Measurements from ENCODE around the gene ARHGEF16.

The ARHGEF16 gene

DNA sequence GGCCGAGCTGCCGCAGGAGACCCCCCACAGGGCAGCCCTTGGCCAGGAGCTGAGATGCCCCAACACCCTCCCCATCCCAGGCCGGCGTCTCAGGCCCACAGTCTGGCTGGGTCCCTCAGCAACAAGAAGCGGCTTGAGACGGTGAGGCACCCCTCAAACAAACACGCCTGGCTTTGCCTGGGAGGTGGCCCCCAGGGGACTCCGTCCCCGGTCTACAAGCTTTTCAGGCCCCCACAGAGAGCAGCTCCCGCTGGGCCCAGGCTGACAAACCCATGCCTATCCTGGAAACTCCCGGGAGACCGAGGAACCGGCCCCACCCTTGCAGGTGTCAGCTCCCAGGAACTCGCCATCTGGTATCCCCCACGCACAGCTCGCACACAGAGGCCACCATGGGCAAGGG lies 67.0 kb downstream of the ARHGEF16 start:
- FAIRE-seq: no peak

DNA sequence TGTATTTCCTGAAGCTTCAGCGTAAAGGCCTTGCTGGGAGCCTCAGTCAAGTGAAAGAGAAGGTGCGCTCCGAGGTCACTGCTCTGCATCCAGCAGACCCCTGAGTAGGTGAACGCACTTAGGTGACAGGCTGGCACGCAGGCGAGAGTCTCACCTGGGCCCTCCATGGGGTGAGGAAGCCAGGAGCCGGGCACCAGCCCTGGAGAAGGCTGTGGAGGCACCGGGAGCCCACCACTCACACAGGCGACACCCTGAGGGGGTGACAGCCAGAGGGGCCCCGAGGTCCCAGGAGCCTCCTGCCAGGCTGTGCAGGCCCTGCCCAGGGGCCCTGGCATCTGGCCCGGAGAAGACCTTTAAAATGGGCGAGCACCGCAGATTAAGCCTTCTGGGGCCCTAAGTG lies 67.6 kb downstream of the ARHGEF16 start:
- FAIRE-seq: no peak

DNA sequence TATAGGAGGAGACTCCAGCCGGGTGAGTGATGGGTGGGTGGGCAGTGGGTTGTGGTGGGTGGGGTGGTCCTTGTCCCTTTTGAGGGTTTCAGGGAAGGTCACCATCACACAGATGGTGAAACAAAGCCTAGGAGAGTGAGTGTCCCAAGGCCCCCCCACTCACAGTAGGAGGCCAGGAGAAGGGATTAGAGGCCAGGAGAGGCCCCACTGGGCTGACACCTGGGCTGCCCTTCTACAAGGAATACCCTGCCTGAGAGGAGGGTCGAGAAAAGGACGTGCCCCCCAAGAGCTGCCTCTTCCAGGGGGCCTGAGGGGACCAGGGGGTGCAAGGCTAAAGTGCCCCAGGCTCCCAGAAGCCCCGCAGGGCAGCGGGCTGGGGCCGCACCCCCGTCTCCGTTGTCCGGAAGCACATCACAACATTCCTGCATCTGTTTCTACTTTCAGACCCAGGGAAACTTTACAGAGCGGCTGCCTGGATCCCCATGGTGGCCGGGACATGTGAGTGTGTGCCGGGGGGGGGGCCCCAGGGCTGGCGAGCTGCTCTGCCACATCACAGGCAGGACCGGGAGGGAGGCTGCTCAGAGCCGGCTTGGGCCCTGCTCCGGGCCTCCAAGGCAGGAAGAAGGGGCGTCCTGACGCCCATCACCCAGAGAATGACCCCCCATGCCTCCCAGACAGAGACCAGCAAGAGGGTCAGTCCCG lies 68.2 kb downstream of the ARHGEF16 start:
- FAIRE-seq: no peak

DNA sequence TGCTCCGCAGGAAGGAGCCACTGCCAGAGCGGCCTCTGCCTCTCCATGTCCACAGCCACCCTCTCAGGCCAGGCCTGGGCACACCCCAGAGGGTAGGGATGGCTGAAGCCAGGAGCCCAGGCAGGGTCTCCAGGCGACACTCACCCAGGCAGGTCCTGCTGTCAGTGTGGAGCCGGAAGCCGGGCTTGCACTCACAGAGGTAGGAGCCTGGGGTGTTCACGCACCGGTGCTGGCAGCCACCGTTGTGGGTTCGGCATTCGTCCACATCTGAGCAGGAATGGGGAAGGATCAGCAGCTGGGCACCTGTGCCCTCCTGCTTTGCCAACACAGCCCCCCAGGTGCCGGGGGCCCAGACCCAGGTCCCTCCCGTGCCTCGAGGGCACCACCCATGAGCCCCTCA lies 69.5 kb downstream of the ARHGEF16 start:
- FAIRE-seq: no peak

DNA sequence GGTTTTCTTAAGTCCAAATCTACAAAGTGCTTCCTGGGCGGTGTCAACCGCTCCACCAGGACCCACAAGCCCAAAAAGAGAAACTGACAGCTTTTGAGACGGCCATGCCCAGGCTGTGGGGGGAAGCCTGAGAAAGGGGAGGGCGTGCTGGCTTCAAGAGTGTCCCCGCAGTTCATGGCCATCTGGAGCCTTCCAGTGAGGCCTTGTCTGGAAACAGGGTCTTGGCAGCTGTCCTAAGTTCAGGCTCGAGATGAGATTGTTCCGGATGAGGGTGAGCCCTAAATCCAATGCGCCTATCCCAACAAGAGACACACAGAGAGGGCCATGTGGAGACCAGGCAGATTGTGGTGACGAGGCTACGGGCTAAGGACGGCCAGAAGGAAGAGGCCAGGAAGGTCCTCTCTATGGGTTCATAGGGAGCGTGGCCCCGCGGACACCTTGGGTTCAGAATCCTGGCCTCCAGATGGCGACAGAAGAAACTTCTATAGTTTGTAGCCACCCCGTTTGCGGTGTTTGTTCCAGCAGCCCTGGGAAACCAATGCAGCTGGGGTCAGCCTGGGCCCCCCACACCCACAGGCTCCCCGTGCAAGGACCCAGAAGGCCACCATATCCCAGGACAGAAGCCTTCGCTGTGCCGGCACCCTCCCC lies 70.2 kb downstream of the ARHGEF16 start:
- FAIRE-seq: no peak

DNA sequence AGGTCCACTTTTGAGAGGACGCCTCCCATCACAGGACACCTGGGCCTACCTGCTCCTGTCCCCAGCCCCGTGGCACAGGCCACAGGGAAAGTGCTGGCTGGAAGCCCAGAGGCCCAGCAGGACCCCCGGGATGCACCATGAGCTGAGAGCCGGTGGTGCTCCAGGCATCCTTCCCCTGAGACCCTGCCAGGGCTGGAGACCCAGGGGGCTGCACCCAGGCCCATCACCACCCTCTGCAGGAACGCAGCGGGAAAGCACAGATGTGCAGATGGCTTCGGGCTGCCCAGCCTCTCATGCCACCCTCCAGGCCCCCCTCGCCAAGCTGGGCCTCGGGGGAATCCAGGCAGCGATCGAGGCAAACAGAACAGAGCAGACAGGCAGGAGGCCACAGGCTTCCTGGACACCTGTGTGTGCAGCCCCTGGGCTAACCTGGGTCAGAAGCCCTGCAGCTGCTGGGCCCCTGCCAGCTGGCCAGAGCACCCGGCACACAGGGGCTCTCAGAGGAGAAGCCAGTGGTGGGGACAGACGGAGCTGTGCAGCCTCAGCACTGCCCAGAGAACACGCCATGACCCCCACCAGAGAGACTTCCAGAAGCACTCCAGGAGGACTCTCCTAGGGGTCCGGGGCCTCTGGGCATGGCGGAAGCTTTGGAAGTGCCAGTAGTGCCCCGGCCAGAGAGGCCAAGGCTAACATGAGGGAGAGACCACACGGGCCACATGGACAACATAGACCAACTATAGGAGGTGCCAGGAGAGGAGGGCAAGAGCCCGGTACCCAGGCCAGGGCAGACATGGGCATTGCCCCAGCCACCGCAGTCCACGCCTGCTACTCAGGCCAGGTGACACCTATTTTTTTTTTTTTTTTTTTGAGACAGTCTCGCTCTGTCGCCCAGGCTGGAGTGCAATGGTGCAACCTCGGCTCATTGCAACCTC lies 71.4 kb downstream of the ARHGEF16 start:
- FAIRE-seq: no peak

DNA sequence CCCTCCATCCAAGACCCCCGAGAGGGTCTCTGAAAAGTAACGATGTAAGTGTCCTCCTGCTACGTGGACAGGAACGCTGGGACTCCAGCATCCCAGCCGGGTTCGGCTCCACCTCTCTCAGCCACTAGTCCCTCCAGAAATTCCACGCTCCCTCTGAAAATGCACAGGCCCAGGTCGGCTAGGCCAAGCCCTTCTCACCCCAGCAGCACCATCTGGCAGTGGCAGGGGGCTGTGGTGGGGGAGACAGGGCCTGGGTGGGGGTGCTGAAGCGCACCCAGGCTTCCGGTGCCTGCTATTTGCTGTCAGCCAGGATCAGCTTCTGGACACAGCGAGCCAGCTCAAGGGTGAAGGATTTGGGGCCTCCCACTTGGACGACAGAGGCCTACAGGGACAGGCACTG lies 73.3 kb downstream of the ARHGEF16 start:
- FAIRE-seq: no peak

DNA sequence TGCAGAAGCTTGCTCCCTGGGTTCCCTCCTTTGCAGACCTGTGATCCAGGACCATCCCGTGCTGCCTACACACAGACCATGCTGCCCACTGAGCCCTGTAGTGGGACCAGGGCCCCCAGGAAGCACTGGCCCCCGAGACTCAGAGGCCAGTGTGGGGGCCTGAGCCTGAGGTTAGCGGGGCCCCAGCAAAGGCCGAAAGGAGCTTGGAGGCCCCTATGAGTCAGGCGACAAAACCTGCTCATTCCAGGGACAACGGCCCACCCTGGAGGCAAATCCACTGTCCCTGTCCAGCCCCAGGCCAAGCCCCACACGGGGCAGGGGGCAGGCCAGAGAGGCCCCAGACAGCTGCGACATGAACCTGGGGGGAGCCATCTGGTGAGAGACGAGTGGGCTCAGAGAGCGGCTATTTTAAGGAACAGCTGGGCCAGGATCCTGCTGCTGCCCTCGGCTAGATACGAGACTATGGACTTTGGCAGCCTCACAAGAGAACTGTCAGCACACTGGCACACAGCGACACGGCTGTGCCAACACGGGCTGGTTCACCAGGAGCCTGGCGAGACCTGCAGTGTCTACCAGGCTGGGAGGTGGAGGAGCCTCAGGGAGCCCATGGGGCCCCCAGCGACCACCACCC lies 74.7 kb downstream of the ARHGEF16 start:
- no peak for FAIRE-seq

DNA sequence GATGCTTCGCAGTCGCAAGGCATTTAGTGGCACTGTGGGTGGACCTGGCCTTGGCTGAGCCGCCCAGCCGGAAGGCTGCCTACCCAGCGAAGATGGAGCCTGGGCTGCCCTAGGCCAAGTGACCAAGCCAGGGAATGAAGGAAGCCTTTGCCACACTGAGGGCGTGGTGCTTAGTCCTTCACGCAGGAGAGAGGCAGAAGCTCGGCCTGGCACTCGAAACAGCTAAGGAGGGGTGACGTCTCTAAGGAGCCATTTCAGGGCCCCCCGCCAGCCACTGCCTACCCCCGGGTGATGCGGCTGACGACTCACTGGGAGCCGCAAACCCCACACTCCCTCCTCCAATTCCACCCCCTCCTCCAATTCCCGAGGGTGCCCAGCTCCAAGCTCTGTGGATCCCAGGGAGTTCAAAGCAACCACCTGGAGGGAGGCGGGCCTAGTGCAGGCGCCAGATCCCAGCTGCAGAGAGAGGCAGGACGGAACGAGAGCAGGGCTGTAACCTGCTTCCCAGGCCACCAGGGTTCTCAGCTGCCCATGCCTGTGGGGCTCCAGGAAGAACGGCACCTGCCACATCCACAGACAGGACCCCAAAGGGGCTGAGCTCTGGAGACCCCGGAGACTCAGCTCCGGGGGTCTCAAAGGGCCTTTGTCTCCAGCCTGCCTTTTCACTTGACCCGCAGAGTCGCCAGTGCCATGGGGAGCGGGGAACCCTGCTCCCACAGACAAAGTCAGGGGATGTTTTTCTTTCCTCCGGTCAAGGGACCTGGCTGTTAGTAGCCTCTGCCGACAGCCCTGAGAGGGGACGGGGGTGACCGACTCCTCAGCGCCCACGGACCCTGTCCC lies 75.8 kb downstream of the ARHGEF16 start:
- no peak for FAIRE-seq
